ENCODE results near the gene PPP1R3G.

PPP1R3G gene

DNA sequence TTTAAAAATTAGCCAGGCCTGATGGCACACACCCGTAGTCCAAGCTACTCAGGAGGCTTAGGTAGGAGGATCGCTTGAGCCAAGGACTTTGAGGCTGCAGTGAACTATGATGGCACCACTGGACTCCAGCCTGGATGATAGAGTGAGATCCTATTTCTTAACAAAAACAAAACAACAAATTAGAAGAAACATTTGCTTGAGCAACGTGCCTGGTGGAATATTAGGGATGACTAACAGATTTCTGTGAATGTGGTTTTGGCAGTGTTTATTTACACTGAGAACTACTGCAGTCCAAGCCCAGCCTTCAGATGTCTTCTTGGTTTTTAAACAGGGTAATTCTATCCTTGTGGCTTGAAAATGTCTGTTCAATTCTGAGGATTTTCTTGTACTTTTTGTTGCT, 9.2 kb downstream of the PPP1R3G start:
- no peak for DNase-seq (ENCODE audit: low read depth)

DNA sequence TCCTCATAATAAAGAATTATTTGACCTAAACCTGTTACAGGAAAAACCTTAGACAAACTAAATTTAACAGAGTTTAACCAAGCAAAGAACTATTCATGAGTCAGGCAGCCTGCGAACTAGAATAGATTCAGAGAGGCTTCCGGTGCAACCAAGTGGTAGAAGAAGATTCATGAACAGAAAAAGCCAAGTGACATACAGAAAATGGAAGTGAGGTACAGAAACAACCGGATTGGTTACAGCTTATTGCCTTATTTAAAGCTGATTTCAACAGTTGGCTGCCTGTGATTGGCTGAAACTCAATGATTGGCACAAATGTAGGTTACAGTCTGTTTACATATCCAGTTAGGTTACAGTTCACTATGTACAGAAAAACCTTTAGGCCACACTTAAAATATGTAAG, 10.1 kb downstream of the PPP1R3G start:
- DNase-seq (ENCODE audit: low read depth), result no peak

DNA sequence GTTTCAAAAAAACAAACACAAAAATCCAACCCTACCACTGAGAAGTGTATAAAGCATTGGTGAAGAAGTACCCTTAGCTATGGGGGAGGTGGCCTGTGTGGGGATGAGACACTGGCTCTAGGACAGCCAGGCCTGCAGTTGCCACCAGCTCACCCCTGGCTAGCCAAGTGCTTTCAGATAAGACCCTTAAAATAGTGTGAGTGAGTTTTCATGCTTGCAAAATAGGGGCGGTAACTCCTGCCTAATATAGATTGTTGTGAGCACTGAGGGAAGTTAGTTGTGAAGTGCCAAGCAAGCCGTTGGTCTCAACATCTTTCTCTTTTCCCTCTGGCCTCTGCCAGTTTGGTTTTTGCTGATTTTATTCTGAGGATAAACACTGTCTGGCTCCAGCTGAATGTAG, 11.3 kb downstream of the PPP1R3G start:
- no peak for DNase-seq (ENCODE audit: low read depth)

DNA sequence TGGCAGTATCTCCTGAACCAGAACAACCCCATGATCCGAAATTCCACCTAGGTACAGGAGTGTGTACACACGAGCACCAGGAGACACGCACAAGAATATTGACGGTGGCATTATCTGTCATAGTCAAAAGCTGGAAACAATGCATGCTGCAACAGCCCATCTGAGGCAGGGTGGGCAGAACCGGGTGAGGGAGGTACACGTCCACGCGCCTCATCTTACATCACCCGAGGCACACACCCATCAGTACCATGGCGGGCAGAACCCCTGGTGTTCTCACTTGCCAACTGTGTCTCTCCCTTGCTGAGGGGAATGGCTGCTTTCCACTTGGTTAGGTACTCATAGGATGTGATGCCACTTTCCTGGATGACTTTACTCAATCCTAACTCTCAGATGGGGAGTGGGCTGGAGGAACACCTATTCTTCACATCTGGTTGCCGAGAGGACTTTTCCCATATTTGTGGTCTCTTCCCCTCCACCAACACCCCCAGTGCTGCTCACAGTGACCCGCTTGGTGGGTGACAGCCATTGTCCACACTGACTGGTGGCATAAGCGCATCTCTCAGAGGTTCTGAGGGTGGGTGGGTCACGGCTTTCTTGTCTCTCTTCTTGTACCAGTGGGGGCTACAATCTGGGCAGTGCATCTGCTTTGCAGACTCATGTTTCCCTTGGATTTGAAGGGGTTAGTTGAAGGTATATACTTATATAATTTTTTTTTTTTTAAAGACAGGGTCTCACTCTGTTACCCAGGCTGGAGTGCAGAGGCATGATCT, 13.5 kb downstream of the PPP1R3G start:
- no peak for DNase-seq (ENCODE audit: low read depth)

DNA sequence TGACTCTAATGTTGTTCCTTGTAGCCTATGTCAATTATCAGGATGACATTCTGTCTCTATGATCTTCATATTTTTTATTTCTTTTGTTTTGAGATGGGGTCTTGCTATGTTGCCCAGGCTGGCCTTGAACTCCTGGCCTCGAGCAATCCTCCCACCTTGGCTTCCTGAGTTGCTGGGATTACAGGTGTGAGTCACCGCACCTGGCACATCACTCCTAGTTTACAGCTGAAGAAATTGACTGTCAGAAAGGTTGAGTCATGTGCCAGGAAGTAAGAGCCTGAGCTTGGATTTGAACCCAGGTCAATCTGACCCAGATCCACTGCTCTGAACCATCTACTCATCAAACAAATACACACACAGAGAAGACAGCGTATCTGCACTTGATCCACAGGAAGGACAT, 14.4 kb downstream of the PPP1R3G start:
- no peak for DNase-seq (ENCODE audit: low read depth)

DNA sequence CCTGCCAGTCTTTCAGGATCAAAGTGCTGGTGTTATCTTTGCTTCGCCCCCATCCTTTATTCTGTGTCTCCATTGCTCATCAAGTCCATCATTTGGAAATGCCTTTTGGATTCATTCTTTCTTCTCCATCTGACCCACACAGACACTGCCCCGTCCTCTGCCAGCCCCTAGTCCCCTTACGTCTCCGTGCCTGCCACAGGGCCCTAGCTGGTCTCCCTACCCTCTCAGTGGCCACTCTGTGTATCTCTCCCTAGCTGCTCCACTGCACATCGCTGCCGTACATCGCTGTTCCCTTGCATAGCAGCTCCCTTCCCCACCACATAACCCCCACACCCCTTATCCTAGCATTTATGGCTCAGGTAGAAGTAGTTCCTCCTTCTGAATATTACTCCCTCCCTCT, 15.7 kb downstream of the PPP1R3G start:
- no peak for DNase-seq (ENCODE audit: low read depth)

DNA sequence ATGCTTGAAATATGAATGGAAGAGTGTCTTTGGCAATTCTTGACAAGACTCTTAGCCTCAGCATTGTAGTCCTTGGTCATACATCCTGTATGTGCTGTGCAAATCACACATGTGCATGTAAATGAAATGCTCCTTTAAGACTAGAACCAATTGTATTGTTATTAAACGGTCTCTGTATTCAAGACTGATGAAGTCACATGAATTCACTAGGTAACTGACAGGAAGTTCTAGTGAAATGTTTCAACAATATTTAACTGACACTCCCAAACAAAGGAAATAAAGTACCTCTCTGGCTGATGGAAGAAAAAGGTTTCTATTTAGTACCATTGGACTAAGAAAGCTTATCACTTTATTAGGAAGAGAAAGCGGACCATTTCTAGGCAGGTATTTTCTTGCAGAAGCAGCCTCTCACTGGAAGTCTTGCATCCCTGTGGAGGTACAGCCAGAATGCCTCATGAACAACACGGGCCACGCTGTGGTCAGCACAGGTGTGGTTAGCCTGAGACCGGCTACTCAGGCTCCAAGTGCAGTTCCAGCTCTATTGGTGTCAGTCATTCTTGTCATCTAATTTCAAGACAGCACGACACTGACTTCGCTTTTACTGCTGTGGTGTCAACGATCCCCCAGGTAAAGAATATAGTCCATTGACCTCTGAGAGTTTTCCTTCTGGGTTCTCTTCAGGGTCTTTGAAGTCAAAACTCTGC, 17.3 kb downstream of the PPP1R3G start:
- DNase-seq (ENCODE audit: low read depth), result no peak

DNA sequence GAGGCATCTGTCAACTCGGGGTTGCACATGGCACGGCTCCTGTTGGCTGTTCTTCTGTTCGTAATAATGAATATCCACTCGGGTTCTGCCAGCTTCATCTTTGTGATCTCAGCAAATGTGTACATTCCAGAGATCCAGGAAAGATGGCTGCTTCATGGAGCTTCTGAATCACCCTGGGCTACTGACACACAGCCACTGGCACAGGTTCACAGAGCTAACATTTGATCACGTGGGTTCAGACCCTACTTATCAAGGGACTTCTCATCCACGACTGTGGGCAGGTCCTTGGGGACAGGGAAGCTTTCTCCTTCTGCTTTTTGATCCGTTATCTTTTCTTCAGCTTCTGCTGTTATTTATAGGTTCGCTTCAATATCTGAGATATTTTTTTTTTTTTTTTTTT, 18.1 kb downstream of the PPP1R3G start:
- no peak for DNase-seq (ENCODE audit: low read depth)

DNA sequence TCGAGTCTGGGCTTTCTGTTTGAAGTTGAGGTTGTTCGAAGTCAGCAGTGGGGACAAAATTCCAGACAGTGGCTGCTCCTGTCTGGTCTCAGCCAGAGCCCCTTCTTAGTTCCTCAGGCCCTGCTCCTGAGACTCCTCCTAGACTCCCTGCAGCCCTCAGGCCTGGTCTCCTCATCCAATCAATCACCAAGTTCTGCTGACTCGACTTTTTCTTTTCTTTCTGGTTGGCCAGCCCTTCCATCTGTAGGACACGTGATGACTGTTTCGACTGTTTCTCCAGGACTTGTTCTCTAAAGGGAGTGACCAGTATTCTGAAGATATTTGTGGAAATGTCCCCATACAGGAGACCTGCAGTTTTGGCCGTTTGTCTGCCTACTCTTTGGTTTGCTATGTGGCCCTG, 19.5 kb downstream of the PPP1R3G start:
- no peak for DNase-seq (ENCODE audit: low read depth)

DNA sequence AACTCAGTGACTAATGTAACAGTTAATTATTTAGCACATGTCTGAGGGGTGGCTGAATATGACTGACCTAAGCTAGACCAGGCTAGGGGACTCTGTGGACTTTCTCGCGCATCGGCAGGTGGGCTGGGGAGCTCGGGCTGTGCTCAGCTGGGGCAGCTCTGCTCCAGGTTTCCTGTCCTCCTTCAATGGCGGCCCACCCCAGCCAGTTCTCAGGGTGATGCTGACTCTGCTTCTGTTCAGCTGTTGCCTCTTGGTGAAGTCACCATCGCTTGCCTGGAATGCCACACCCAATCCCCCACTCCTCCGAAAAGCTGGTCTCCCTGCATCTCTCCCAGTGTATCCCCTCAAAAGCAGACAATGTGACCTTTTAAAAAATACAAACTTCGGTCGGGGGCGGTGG, 20.0 kb downstream of the PPP1R3G start:
- no peak for DNase-seq (ENCODE audit: low read depth)

DNA sequence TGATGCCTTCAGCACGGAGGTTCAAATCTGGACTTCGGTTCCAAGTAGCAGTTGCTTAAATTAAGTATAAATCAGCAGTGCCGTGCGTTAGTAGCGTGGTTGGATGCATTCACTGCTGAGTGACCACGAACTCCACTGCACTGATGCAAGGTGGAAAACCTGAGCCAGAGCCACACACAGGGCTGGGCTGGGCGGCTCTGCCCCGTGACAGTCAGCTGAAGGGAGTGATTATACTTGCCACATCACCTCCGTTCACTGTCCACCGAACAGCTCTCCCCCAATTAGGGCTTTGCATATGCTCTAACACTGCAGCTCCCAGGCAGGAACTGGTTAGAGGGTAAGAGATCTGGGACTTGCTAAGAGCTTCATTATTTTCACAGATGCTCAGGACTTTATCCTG, 22.2 kb downstream of the PPP1R3G start:
- no peak for DNase-seq (ENCODE audit: low read depth)

DNA sequence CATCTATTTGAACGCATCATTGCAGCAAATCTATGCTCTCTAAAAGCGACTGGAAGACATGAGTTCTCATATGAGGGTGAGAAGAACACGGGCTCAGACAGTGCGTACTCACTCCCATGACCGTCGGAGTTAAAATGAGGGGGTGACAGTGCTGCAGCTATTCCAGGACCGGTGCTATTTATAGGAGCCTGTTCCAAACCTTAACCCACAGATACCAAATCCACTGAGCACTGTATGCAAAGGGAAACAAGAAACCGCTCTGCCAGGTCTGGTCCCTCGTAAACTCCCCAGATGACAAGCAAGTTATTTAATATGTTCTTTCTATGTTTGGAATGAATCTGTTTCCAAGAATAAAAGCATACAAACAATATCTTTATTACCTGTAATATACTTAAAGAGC, 22.9 kb downstream of the PPP1R3G start:
- DNase-seq (ENCODE audit: low read depth), result no peak

DNA sequence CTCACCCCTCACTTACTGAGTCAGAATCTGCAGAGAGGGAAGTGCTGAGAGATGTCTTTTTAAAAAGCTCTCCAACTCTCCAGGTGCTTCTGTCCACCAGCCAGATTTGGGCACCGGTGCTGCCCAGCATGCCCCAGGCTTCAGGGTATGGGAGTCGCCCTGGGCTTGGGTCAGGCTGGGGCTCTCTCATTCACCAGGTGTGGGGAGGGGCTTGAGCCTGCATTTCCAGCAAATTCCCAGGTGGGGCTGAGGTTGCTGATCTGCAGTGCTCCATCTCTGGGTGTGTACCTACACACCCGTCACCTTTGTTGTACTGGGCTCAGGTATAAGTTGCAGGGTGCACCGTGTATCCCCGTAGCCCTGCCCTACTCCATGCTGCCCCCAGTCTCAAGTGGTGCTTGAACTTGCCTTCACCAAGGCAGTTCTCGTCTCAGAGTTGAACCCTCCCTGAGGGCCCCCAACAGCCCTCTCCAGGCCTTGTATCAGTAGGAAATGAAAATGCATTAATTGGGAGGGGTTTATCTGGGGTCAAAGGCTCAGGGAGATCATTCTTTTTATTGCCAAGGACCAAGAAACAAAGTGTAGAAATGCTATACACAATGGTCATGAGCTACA, 23.5 kb downstream of the PPP1R3G start:
- no peak for DNase-seq (ENCODE audit: low read depth)

DNA sequence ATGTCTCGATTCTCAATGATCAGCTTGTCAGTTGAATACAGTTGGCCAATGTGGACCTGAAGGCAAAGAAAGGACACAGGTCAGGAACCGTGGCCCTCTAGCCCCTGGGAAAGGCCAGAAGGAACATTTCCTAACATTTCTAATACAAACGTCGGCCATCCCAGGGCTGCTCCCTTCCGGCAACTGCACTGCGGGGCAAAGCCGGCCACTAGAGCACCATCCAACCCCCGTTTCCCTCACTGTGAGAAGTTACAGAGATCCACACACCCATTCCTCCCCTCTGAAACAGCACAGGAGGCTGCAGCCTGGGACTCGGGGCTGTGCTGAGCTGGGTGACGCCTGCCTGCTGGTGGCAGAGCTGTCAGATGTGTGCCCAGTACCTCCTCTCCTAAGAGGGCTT, 24.3 kb downstream of the PPP1R3G start:
- no peak for DNase-seq (ENCODE audit: low read depth)

DNA sequence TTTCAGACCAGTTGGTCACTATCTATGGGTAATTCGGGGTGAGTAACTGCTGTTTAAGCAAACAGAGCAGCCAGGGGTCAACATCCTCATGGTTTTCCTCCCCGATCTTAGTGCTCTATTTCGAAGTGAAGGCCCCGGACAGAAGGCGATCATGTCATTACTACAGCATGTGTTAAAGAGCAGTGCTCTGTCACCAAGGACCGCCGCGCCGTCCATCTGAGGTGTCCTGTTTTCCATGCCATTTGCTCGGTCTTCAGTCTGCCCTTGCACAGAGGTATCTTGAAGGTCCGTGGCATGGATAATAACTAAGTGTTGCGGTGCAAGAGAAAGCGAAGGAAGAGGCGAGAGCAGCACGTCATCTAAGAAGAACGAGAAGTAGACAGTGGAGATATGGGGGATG, 25.1 kb downstream of the PPP1R3G start:
- no peak for DNase-seq (ENCODE audit: low read depth)

DNA sequence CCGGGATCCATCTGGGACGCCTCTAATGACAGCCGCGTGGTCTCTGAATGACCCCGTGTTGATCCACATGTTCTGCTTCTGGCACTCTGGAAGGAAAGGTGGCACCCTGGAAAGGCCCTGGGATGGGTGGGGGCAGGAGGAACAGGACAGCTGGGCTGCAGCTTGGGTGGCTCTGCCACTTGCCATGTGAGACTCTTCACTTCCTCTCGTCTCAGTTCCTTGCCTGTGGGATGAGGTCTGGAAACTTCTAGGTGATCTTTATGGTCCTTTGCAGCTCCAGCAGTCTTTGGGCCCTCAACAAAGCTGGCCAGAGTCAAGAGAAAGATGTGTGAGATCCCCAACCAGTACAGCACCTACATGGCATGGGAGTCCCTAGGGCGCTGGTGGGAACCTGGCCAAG, 26.5 kb downstream of the PPP1R3G start:
- no peak for DNase-seq (ENCODE audit: low read depth)

DNA sequence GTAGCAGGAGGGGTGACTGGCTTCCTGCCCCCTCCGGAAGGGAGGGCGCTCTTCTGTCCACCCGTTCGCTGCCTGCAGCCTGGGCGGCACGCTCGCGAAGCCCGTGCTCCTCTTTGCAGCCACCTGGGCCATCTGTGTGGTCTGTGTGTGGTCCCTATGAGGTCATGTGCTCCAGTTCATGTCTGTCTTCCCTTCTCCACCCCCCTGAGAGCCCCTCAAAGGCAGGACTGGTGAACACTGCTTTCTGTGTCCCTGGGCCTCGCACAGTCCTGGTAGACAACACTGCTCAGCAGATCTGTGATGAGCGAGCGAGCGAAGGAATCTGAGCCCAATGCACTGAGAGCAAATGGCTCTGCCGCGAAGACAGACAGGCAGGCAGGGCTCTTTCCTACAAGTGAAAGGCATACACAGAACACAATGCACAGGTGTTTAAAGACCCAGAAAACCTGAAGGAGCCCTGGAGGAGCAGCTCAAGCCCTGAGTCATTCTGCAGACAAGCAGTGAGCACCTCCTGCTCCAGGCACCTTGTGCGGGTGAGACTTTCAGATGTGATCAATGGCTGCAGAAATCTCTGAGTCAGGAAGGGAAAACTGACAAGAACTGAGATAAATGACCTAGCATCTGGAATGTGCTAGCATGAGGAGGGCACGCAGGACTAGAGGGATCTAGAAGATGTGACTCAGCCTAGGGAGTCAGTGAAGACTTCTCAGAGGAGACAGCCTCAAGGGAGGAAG, 27.1 kb downstream of the PPP1R3G start:
- no peak for DNase-seq (ENCODE audit: low read depth)

DNA sequence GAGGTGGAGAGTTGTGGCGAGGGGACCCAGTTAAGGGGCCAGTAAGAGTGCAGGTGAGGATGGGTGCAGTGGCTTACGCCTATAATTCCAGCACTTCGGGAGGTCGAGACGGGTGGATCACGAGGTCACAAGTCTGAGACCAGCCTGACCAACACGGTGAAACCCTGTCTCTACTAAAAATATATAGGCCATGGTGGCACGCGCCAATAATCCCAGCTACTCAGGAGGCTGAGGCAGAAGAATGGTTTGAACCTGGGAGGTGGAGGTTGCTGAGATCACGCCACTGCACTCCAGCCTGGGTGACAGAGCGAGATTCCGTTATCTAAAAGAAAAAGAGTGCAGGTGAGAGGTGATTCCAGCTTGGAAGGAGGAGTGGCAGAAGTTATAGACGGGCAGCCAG, 28.0 kb downstream of the PPP1R3G start:
- DNase-seq (ENCODE audit: low read depth), result no peak

DNA sequence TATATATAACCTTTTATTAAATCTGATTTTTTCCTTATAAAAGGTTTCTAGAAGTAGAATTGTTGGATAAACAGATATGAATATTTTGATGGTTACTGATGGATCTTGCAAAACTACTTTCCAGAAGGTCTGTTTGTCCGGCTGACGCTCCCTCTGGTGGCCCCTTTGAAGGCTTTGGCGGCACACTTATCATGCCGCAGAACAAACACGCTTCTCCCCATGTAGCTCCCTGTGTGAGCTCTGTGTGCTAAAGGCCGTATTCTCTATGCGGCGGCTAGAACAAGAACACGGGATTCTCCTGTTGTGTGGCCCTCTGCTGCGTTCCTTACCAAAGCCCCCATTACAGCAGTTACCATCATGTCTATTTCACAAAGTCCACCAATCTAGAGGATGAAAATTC, 30.0 kb downstream of the PPP1R3G start:
- DNase-seq (ENCODE audit: low read depth), result no peak

DNA sequence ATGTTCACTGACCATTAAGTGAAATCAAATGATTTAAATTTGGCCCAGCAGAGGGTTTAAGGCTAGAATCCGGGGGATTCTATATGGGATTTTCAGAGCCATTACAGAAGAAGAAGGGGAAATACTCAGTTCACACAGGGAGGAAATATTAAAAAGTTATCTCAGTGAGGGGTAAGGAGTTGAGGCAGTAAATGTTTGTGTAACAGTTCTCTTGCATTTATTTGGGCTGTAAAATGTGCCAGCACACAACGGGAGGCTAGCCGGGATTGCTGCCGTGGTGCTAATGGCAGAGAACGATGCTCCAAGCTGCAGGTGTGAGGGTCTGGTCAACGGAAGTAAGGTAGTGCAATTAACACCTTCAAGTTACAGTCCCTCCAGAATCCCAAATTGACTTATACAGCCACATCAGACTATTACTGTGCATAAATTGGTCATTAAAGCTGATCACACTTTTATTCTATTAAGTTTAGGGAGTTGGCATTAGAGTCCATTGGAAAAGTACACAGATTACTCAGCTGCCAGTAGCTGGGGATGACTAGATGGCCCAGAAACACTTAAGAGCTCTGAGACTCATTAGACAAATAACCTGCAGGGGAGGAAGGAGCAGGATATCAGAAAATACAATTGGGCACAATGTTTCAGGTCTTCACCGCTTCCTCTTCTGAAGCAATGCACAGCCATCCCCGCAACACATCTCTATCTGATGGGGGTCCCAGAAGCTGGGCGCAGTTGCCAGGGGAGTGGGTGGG, 31.3 kb downstream of the PPP1R3G start:
- no peak for DNase-seq (ENCODE audit: low read depth)

DNA sequence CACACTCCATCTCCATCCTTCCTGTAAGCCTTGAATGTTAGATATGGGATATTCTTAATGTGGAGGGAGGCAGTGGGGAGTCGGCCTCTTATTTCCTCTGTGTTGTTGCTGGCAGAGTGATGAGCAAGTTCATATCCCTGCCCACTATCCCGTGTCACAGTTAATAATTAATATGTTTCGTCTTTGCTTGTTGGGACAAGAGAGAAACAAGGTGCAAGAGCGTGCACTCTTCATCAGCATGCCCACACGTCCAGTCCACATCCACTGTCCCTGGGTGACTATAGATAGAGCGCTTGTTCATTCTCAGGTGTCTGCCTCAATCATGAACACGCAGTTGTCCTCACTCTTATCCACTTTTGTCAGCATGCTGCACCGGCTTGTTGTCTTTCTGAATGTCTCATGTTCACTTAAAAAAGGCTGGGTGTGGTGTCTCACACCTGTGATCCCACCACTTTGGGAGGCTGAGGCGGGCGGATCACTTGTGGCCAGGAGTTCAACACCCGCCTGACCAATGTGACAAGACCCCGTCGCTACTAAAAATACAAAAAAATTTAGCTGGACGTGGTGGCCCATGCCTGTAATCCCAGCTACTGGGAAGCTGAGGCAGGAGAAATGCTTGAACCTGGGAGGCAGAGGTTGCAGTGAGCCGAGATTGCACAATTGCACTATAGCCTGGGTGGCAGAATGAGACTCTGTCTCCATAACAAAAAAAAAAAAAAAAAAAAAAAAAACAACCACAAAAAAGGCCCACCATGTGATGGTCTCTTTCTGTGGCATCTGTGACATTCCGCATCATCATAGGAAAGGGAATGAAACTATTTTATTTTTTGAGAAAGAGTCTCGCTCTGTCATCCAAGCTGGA, 34.2 kb downstream of the PPP1R3G start:
- no peak for DNase-seq (ENCODE audit: low read depth)
